PC-9 (cell line): ENCODE results near the gene MBP. TPM values are rescaled to one million over a fixed set of nuclear protein-coding genes. Genes with fewer than 3 reads are reported as not detected.

Experiments used
- BruUV-seq: library from RNA; stranded (reverse); fragments of 400-500 nt; replicated peaks from 2 replicates; lab custom pipeline; 2021; lab: Mats Ljungman, UMichigan
- CTCF ChIA-PET: fragments of 300-600 bp; sonication (Branson Sonifier 250); formaldehyde crosslinking; loops from one replicate; lab custom pipeline; 2022; ENCODE audit warnings: antibody characterized with exemption; lab: Charles Lee
- POLR2A ChIA-PET: fragments of 300-600 bp; sonication (Branson Sonifier 250); formaldehyde crosslinking; loops from one replicate; lab custom pipeline; 2022; ENCODE audit warnings: antibody characterized with exemption; ENCODE audit not compliant: unreplicated experiment; lab: Charles Lee
- DNase-seq, 2 experiments: peaks; one replicate each; pipeline versions ENCODE4 v3.0.0 to v3.0.0-alpha.2; 2015 to 2022; ENCODE audit warnings: mixed read lengths in 1 of 2
- H2AFZ ChIP-seq: fragments of 200-600 bp; sonication (generic); 2 replicates; pipeline ENCODE4 v1.8.1; 2017; ENCODE audit warnings: antibody characterized with exemption
- H3F3A ChIP-seq: fragments of 200-600 bp; sonication (generic); 2 replicates; pipeline ENCODE4 v1.8.1; 2017; ENCODE audit warnings: antibody characterized with exemption, mild to moderate bottlenecking, low read depth; ENCODE audit not compliant: insufficient read depth
- H3K27ac ChIP-seq: fragments of 200-600 bp; sonication (generic); 2 replicates; pipeline ENCODE4 v1.6.1; 2016; ENCODE audit warnings: mixed run types
- H3K27me3 ChIP-seq: fragments of 200-600 bp; sonication (generic); 2 replicates; pipeline ENCODE4 v1.6.1; 2016; ENCODE audit warnings: low read depth, mixed run types; ENCODE audit not compliant: insufficient read depth
- H3K36me3 ChIP-seq: fragments of 200-600 bp; sonication (generic); 2 replicates; pipeline ENCODE4 v1.6.1; 2016; ENCODE audit warnings: low read depth, mixed run types
- H3K4me1 ChIP-seq: fragments of 200-600 bp; sonication (generic); replicated peaks from 2 replicates; pipeline ENCODE4 v1.6.1; 2016; ENCODE audit warnings: mixed run types; ENCODE audit not compliant: insufficient read depth
- H3K4me2 ChIP-seq: fragments of 200-600 bp; sonication (generic); 2 replicates; pipeline ENCODE4 v1.6.1; 2017; ENCODE audit warnings: mixed run types
- H3K4me3 ChIP-seq: fragments of 200-600 bp; sonication (generic); 2 replicates; pipeline ENCODE4 v1.6.1; 2016; ENCODE audit warnings: mixed run types
- H3K79me2 ChIP-seq: fragments of 200-600 bp; sonication (generic); 2 replicates; pipeline ENCODE4 v1.6.1; 2017; ENCODE audit warnings: low read depth, mixed run types
- H3K9me2 ChIP-seq: fragments of 200-600 bp; sonication (generic); 2 replicates; pipeline ENCODE4 v1.8.1; 2017; ENCODE audit warnings: mild to moderate bottlenecking; ENCODE audit not compliant: insufficient read depth
- H3K9me3 ChIP-seq: fragments of 200-600 bp; sonication (generic); 2 replicates; pipeline ENCODE4 v1.8.1; 2016; ENCODE audit warnings: low read depth; ENCODE audit not compliant: insufficient read depth
- H4K20me1 ChIP-seq: fragments of 200-600 bp; sonication (generic); 2 replicates; pipeline ENCODE4 v1.8.1; 2017; ENCODE audit not compliant: insufficient read depth
- EZH2 ChIP-seq: fragments of 200-600 bp; sonication (generic); IDR thresholded peaks from 2 replicates; pipeline ENCODE4 v1.8.0; 2017; ENCODE audit warnings: antibody characterized with exemption, low read depth
- intact Hi-C: fragments of 100-400 bp; cut with micrococcal nuclease; formaldehyde crosslinking; loops from one replicate; pipeline ENCODE4 v1.10.0; 2022; ENCODE audit not compliant: unreplicated experiment
- total RNA-seq: library from RNA; stranded (reverse); gene quantifications from 2 replicates; pipeline ENCODE4 v1.2.3, GENCODE V29; 2021
- TF ChIP-seq, protein P1 (sequence below): fragments of 200-600 bp; sonication (generic); conservative IDR thresholded peaks from 2 replicates; pipeline ENCODE4 v1.6.1; 2017; ENCODE audit warnings: mixed run types, antibody characterized with exemption, mild to moderate bottlenecking, moderate library complexity

Gene MBP
- total RNA-seq, 1 experiment from 2014 or later, result 37.9 TPM

DNA sequence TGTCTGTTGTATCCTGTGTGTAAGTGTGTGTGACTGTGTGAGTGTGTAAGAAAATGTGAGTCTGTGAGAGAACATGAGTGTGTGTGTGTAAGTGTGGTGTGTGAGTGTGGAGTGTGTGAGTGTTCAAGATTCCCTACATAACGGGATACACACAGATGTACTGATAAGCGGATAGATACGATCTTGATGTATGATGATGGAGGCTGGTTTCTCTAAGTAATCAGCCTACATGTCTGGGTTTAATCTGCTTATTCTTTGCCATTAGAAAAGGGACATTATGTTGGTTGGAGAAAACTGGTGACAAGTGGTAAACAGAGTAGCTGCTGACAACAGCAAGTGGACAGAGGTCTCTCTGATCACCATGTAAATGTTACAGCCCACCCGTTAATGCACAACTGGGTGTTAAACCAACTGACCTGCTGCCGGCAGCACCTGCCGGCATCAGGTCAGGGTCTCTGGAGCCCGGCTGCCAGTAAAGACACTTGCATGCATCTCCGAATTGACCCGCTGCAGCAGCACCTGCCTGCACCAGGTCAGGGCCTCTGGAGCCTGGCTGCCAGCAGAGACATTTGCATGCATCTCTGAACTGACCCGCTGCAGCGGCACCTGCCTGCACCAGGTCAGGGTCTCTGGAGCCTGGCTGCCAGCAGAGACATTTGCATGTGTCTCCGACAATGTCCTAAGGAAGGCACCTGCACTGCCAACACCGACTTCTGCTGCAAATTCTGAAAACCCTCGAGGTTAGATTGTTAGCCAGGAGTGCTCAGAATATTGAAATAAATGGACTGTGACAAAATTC is 87.5 kb downstream of the MBP start:
- Histone ChIP-seq H3F3A (peaks cover 4% of the 10 kb centered on the region; the same call in 1 of the 2 replicates), H3K36me3 (no peaks in the 10 kb centered on the region), H3K27ac (no peak overlapping the region), H3K9me2 (no peaks in the 10 kb centered on the region), H3K79me2 (peaks cover 9% of the 10 kb centered on the region), H4K20me1 (peaks cover 9% of the 10 kb centered on the region), H3K27me3 (no peaks in the 10 kb centered on the region), H3K4me2 (no peak overlapping the region), H3K4me3 (no peak overlapping the region), H3K9me3 (no peaks in the 10 kb centered on the region), H2AFZ (no peak overlapping the region), H3K4me1 (no peaks in the 10 kb centered on the region)
- CTCF ChIA-PET, result no interaction called here
- BruUV-seq, result no TSS peak
- no peak for TF ChIP-seq EZH2
- TF ChIP-seq, protein P1, sequence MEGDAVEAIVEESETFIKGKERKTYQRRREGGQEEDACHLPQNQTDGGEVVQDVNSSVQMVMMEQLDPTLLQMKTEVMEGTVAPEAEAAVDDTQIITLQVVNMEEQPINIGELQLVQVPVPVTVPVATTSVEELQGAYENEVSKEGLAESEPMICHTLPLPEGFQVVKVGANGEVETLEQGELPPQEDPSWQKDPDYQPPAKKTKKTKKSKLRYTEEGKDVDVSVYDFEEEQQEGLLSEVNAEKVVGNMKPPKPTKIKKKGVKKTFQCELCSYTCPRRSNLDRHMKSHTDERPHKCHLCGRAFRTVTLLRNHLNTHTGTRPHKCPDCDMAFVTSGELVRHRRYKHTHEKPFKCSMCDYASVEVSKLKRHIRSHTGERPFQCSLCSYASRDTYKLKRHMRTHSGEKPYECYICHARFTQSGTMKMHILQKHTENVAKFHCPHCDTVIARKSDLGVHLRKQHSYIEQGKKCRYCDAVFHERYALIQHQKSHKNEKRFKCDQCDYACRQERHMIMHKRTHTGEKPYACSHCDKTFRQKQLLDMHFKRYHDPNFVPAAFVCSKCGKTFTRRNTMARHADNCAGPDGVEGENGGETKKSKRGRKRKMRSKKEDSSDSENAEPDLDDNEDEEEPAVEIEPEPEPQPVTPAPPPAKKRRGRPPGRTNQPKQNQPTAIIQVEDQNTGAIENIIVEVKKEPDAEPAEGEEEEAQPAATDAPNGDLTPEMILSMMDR, result no peak
- POLR2A ChIA-PET, result no interaction called here
- DNase-seq, result no peak
- intact Hi-C loops, result no loop called here

DNA sequence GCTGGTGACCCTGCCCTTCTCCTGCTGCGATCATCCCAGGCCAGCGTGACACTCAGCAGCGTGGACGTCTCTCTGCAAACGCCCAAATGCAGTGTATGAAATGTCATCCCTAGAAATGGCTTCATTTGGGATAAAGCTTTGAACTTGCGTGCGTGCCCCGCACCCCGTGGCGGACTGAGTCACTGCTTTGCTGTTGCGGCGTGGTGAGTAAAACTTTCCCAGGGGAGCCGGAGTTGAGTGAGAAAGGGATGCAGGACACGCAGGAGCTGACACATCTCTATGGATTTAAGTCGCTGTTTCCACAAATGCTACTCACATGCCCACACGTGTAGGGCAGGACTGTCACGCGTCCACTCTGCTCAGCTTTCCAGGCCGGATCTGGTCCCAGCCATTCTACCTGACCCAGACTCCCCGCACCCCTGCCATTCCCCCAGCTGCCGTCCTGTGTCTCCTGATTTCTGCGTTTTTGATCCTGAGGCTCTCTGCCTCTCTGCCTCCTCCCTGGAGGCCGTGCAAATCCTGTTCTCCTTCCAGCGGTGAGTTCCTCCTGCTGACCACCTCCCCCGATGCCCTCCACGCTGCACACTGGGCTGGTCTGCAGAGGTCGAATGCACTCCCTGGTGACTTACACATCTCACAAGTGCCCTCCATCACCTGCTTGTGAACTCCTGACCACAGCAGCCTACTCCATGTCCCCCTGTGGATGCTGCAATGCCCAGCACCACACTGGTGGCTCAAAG is 88.9 kb downstream of the MBP start:
- intact Hi-C loops, result no loop called here
- no TSS peak for BruUV-seq
- TF ChIP-seq EZH2, result no peak
- TF ChIP-seq, protein P1, result no peak
- DNase-seq, result no peak
- Histone ChIP-seq H4K20me1 (peaks cover 15% of the 10 kb centered on the region), H3K27ac (no peak overlapping the region), H3K4me3 (no peak overlapping the region), H3K4me2 (no peak overlapping the region), H3F3A (peaks cover 4% of the 10 kb centered on the region; the same call in 1 of the 2 replicates), H2AFZ (no peak overlapping the region), H3K27me3 (no peaks in the 10 kb centered on the region), H3K9me3 (no peaks in the 10 kb centered on the region), H3K9me2 (no peaks in the 10 kb centered on the region), H3K4me1 (no peaks in the 10 kb centered on the region), H3K79me2 (peaks cover 17% of the 10 kb centered on the region), H3K36me3 (no peaks in the 10 kb centered on the region)
- CTCF ChIA-PET, result no interaction called here
- POLR2A ChIA-PET, result no interaction called here

DNA sequence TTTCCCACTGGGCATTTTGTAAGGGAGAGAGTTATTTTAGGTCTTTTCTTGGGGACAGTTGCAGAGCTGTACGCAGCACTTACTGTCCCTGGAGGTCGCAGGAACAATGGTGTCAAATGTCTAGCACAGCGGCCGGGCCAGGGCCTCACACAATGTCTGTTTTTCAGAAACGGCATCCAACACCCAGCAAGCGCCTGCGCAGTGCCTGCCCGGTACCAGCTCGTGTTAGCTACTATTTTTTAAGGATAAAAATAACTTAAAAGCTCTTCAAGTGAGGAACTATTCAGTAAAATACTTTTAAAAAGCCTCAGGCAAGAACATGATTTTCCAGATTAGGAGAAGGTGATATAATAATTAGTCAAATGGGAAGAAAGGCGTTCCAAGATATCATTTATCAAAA is 90.0 kb downstream of the MBP start:
- intact Hi-C loops, result no loop called here
- no peaks in the 10 kb centered on the region for H3K9me2 ChIP-seq
- no peak for DNase-seq
- BruUV-seq, result no TSS peak
- H3F3A ChIP-seq, result no peaks in the 10 kb centered on the region; the same call in 1 of the 2 replicates
- H3K4me3 ChIP-seq, result no peak overlapping the region
- POLR2A ChIA-PET, result no interaction called here
- H4K20me1 ChIP-seq, result peaks cover 13% of the 10 kb centered on the region
- no peak for TF ChIP-seq EZH2
- TF ChIP-seq, protein P1, result no peak
- no peak overlapping the region for H3K27ac ChIP-seq
- no peaks in the 10 kb centered on the region for H3K27me3 ChIP-seq
- no peaks in the 10 kb centered on the region for H3K9me3 ChIP-seq
- H3K36me3 ChIP-seq, result no peaks in the 10 kb centered on the region
- H2AFZ ChIP-seq, result no peak overlapping the region
- CTCF ChIA-PET, result interaction anchor here (0.6 kb wide), 1 partner anchor 13 kb away, joined by 3 read pairs; no protein-coding TSS in a partner anchor
- no peaks in the 10 kb centered on the region for H3K4me1 ChIP-seq
- H3K79me2 ChIP-seq, result peaks cover 17% of the 10 kb centered on the region
- H3K4me2 ChIP-seq, result no peak overlapping the region
